MM.1S (cell line): ENCODE measurements around the gene GALNTL6.

ENCODE experiments used
- DNase-seq: peaks from one replicate; pipeline ENCODE4 v3.0.0-alpha.2; 2015
- H2AFZ ChIP-seq: fragments of 300-600 bp; sonication (generic); 2 replicates; pipeline ENCODE4 v1.6.0; 2016; ENCODE audit warnings: antibody characterized with exemption, low read length
- H3F3A ChIP-seq: fragments of 300-600 bp; sonication (generic); 2 replicates; pipeline ENCODE4 v1.6.1; 2016; ENCODE audit warnings: mild to moderate bottlenecking, antibody characterized with exemption, low read length, moderate library complexity, mixed read lengths; ENCODE audit not compliant: insufficient read depth
- H3K27ac ChIP-seq: fragments of 300-600 bp; sonication (generic); 2 replicates; pipeline ENCODE4 v1.5.1; 2016; ENCODE audit warnings: mild to moderate bottlenecking, low read length
- H3K27me3 ChIP-seq: fragments of 300-600 bp; sonication (generic); replicated peaks from 2 replicates; pipeline ENCODE4 v1.6.0; 2016; ENCODE audit warnings: low read length; ENCODE audit not compliant: insufficient read depth
- H3K36me3 ChIP-seq: fragments of 300-600 bp; sonication (generic); replicated peaks from 2 replicates; pipeline ENCODE4 v1.6.1; 2016; ENCODE audit warnings: mild to moderate bottlenecking, low read length, mixed read lengths; ENCODE audit not compliant: insufficient read depth
- H3K4me1 ChIP-seq: fragments of 300-600 bp; sonication (generic); 2 replicates; pipeline ENCODE4 v1.6.1; 2016; ENCODE audit warnings: low read length, mixed read lengths
- H3K4me2 ChIP-seq: fragments of 300-600 bp; sonication (generic); 2 replicates; pipeline ENCODE4 v1.6.0; 2016; ENCODE audit warnings: low read depth, low read length
- H3K4me3 ChIP-seq: fragments of 300-600 bp; sonication (generic); 2 replicates; pipeline ENCODE4 v1.5.1; 2016; ENCODE audit warnings: low read length, mixed read lengths
- H3K79me2 ChIP-seq: fragments of 300-600 bp; sonication (generic); 2 replicates; pipeline ENCODE4 v1.6.1; 2016; ENCODE audit warnings: mixed run types, low read length, mixed read lengths
- H3K9ac ChIP-seq: fragments of 300-600 bp; sonication (generic); 2 replicates; pipeline ENCODE4 v1.6.1; 2016; ENCODE audit warnings: low read length, mixed read lengths
- H3K9me2 ChIP-seq: fragments of 300-600 bp; sonication (generic); replicated peaks from 2 replicates; pipeline ENCODE4 v1.6.1; 2016; ENCODE audit warnings: mild to moderate bottlenecking, low read length, mixed read lengths; ENCODE audit not compliant: insufficient read depth
- H3K9me3 ChIP-seq: fragments of 300-600 bp; sonication (generic); replicated peaks from 2 replicates; pipeline ENCODE4 v1.6.1; 2016; ENCODE audit warnings: mild to moderate bottlenecking, low read length, mixed read lengths; ENCODE audit not compliant: insufficient read depth
- H4K20me1 ChIP-seq: fragments of 300-600 bp; sonication (generic); 2 replicates; pipeline ENCODE4 v1.6.1; 2016; ENCODE audit warnings: mild to moderate bottlenecking, low read length, moderate library complexity, mixed read lengths; ENCODE audit not compliant: insufficient read depth
- EZH2 ChIP-seq: fragments of 300-600 bp; sonication (generic); optimal IDR thresholded peaks from 2 replicates; pipeline ENCODE3; 2017; ENCODE audit warnings: low read depth, mild to moderate bottlenecking, antibody characterized with exemption, low read length, mixed read lengths
- EZH2phosphoT487 ChIP-seq: fragments of 300-600 bp; sonication (generic); IDR thresholded peaks from 2 replicates; pipeline ENCODE4 v1.6.1; 2018; ENCODE audit warnings: antibody characterized with exemption, low read length
- TF ChIP-seq, protein P1 (sequence below): fragments of 300-600 bp; sonication (generic); IDR thresholded peaks from 2 replicates; pipeline ENCODE4 v1.5.1; 2016; ENCODE audit warnings: antibody characterized with exemption, low read length, mixed read lengths

GALNTL6 gene

GRCh38 chr4:172573899-172574298 is 760.7 kb downstream of the GALNTL6 start:
- H3K27ac ChIP-seq = no peak overlapping the region
- H2AFZ ChIP-seq = no peak overlapping the region
- no peaks in the 10 kb centered on the region for H3K4me1 ChIP-seq
- H3K9ac ChIP-seq = no peak overlapping the region
- H3F3A ChIP-seq = no peaks in the 10 kb centered on the region
- no peaks in the 10 kb centered on the region for H3K27me3 ChIP-seq
- no peak for DNase-seq
- H3K9me2 ChIP-seq = no peaks in the 10 kb centered on the region
- H3K4me2 ChIP-seq = no peak overlapping the region
- H3K9me3 ChIP-seq = no peaks in the 10 kb centered on the region
- no peaks in the 10 kb centered on the region for H3K79me2 ChIP-seq
- TF ChIP-seq EZH2 (no peak), EZH2phosphoT487 (no peak)
- TF ChIP-seq, protein P1, sequence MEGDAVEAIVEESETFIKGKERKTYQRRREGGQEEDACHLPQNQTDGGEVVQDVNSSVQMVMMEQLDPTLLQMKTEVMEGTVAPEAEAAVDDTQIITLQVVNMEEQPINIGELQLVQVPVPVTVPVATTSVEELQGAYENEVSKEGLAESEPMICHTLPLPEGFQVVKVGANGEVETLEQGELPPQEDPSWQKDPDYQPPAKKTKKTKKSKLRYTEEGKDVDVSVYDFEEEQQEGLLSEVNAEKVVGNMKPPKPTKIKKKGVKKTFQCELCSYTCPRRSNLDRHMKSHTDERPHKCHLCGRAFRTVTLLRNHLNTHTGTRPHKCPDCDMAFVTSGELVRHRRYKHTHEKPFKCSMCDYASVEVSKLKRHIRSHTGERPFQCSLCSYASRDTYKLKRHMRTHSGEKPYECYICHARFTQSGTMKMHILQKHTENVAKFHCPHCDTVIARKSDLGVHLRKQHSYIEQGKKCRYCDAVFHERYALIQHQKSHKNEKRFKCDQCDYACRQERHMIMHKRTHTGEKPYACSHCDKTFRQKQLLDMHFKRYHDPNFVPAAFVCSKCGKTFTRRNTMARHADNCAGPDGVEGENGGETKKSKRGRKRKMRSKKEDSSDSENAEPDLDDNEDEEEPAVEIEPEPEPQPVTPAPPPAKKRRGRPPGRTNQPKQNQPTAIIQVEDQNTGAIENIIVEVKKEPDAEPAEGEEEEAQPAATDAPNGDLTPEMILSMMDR = no peak
- no peak overlapping the region for H3K4me3 ChIP-seq
- H4K20me1 ChIP-seq = no peaks in the 10 kb centered on the region
- H3K36me3 ChIP-seq = no peaks in the 10 kb centered on the region

DNA sequence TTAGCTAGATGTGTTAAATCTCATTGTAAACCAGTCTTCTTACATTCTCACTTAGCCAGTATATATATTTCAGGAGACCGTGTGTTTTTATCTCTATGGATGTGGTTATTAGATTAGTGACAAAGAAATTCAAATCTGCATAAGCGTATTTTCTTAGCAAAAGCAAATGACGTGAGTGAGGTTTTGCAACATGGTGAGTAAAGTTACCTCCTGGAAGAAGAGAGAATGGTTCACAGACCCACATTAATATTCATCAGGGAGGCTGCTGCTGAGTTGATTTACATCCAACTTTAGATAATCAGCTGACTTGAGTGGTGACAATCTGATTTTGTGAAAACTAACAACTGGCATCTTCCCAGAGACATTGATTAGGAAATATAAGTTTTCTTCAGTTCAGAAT is 765.5 kb downstream of the GALNTL6 start:
- H3K79me2 ChIP-seq = no peaks in the 10 kb centered on the region
- no peaks in the 10 kb centered on the region for H4K20me1 ChIP-seq
- H3K9me3 ChIP-seq = no peaks in the 10 kb centered on the region
- no peaks in the 10 kb centered on the region for H3K27me3 ChIP-seq
- no peak overlapping the region for H3K4me3 ChIP-seq
- H3K9me2 ChIP-seq = no peaks in the 10 kb centered on the region
- no peaks in the 10 kb centered on the region for H3K4me1 ChIP-seq
- H3K4me2 ChIP-seq = no peak overlapping the region
- H3F3A ChIP-seq = no peaks in the 10 kb centered on the region
- H3K9ac ChIP-seq = no peak overlapping the region
- no peak overlapping the region for H3K27ac ChIP-seq
- DNase-seq = no peak
- no peak overlapping the region for H2AFZ ChIP-seq
- no peaks in the 10 kb centered on the region for H3K36me3 ChIP-seq
- TF ChIP-seq, protein P1 = no peak
- no peak for TF ChIP-seq EZH2
- TF ChIP-seq EZH2phosphoT487 = no peak

- H4K20me1 ChIP-seq = no peaks in the 10 kb centered on the region
- no peaks in the 10 kb centered on the region for H3K36me3 ChIP-seq
- no peak overlapping the region for H3K4me3 ChIP-seq
- DNase-seq = no peak
- no peak overlapping the region for H3K9ac ChIP-seq
- no peaks in the 10 kb centered on the region for H3K9me2 ChIP-seq
- H3K27me3 ChIP-seq = no peaks in the 10 kb centered on the region
- no peaks in the 10 kb centered on the region for H3K9me3 ChIP-seq
- no peak overlapping the region for H2AFZ ChIP-seq
- H3F3A ChIP-seq = no peaks in the 10 kb centered on the region
- TF ChIP-seq, protein P1 = no peak
- TF ChIP-seq EZH2 (no peak), EZH2phosphoT487 (no peak)
- no peaks in the 10 kb centered on the region for H3K4me1 ChIP-seq
- no peaks in the 10 kb centered on the region for H3K79me2 ChIP-seq
- no peak overlapping the region for H3K4me2 ChIP-seq
- H3K27ac ChIP-seq = no peak overlapping the region
Measured at GRCh38 chr4:172584816-172585215, 771.6 kb downstream of the GALNTL6 start.
